Endothelial cell of umbilical vein (primary cell): ENCODE measurements around the gene BCR. TPM values are rescaled to one million over a fixed set of nuclear protein-coding genes. Genes with fewer than 3 reads are reported as not detected.

Experiments used
- BruUV-seq: library from RNA; stranded (reverse); fragments of 400-500 nt; replicated peaks from 2 replicates; lab custom pipeline; 2021; lab: Mats Ljungman, UMichigan
- CTCF ChIA-PET: fragments of 300-600, 350-600 bp; sonication (Branson Sonifier 250); formaldehyde crosslinking; loops from one replicate; lab custom pipeline; 2021; ENCODE audit warnings: antibody characterized with exemption, inconsistent platforms; lab: Charles Lee
- POLR2A ChIA-PET: fragments of 300-600, 350-600 bp; sonication (Branson Sonifier 250); formaldehyde crosslinking; loops from one replicate; lab custom pipeline; 2021; ENCODE audit warnings: antibody characterized with exemption, inconsistent platforms; lab: Charles Lee
- DNase-seq: peaks from one replicate; pipeline ENCODE4 v3.0.0-alpha.2; 2011; ENCODE audit warnings: low read depth, low spot score
- FAIRE-seq: peaks from 2 replicates; lab custom pipeline; 2011; peaks lifted over from hg19 to GRCh38; lab: Jason Lieb, UNC
- H2AFZ ChIP-seq: 2 replicates; pipeline ENCODE4 v1.6.0; 2012; ENCODE audit warnings: low read depth, low read length, control low read depth, inconsistent platforms
- H3K27ac ChIP-seq: 2 replicates; pipeline ENCODE4 v1.5.1; 2011; ENCODE audit warnings: low read depth, mild to moderate bottlenecking, control low read depth, low read length, moderate library complexity; ENCODE audit not compliant: insufficient read depth
- H3K27me3 ChIP-seq, 2 experiments: 2 replicates each; pipeline versions ENCODE4 v1.6.0 to v1.6.1; 2011; ENCODE audit warnings: low read length in 2 of 2, mixed read lengths in 1 of 2; ENCODE audit not compliant: control insufficient read depth in 2 of 2, insufficient read depth in 2 of 2
- H3K36me3 ChIP-seq, 2 experiments: 2 replicates in 1 of 2; 3 replicates in 1 of 2; pipeline ENCODE4 v1.5.1; 2011; ENCODE audit warnings: low read length in 2 of 2, mild to moderate bottlenecking in 1 of 2, moderate library complexity in 1 of 2; ENCODE audit not compliant: control insufficient read depth in 2 of 2, insufficient read depth in 2 of 2; ENCODE audit errors: extremely low read depth in 1 of 2
- H3K4me1 ChIP-seq: 3 replicates; pipeline ENCODE4 v1.5.1; 2011; ENCODE audit warnings: mild to moderate bottlenecking, low read length; ENCODE audit not compliant: control insufficient read depth, insufficient read depth; ENCODE audit errors: extremely low read depth
- H3K4me2 ChIP-seq: 2 replicates; pipeline ENCODE4 v1.6.1; 2011; ENCODE audit warnings: low read length, control low read depth, mixed read lengths; ENCODE audit not compliant: insufficient read depth
- H3K4me3 ChIP-seq, 3 experiments: fragments of 200-600 bp in 1 of 3; sonication (generic), shearing (Covaris generic) in 1 of 3; replicated peaks in 1 of 3; 2 replicates each; pipeline ENCODE4 v1.5.1; 2011 to 2016; ENCODE audit warnings: control low read depth in 3 of 3, low read length in 3 of 3, mild to moderate bottlenecking in 2 of 3, inconsistent platforms in 1 of 3, low read depth in 1 of 3, moderate library complexity in 1 of 3; ENCODE audit not compliant: insufficient read depth in 1 of 3
- H3K79me2 ChIP-seq: 2 replicates; pipeline ENCODE4 v1.6.0; 2012; ENCODE audit warnings: low read length, inconsistent platforms; ENCODE audit not compliant: control insufficient read depth, insufficient read depth
- H3K9ac ChIP-seq: replicated peaks from 2 replicates; pipeline ENCODE3; 2011; ENCODE audit warnings: low read length, control low read depth; ENCODE audit not compliant: insufficient read depth; ENCODE audit errors: extremely low read depth
- H3K9me1 ChIP-seq: replicated peaks from 3 replicates; pipeline ENCODE4 v1.6.0; 2011; ENCODE audit warnings: mild to moderate bottlenecking, low read length; ENCODE audit not compliant: control insufficient read depth, insufficient read depth; ENCODE audit errors: extremely low read depth
- H3K9me3 ChIP-seq: replicated peaks from 2 replicates; pipeline ENCODE4 v1.5.1; 2012; ENCODE audit warnings: low read length, inconsistent platforms; ENCODE audit not compliant: control insufficient read depth, insufficient read depth
- H4K20me1 ChIP-seq: replicated peaks from 2 replicates; pipeline ENCODE3; 2011; ENCODE audit warnings: mild to moderate bottlenecking, low read length; ENCODE audit not compliant: control insufficient read depth, insufficient read depth; ENCODE audit errors: extremely low read depth
- EZH2 ChIP-seq: IDR thresholded peaks from 2 replicates; pipeline ENCODE4 v1.6.1; 2012; ENCODE audit warnings: borderline replicate concordance, low read depth, mild to moderate bottlenecking, moderate library complexity, low read length, inconsistent platforms; ENCODE audit not compliant: severe bottlenecking
- FOS ChIP-seq: IDR thresholded peaks from 2 replicates; pipeline ENCODE4 v1.6.1; 2011; ENCODE audit warnings: mild to moderate bottlenecking, low read length, moderate library complexity, borderline replicate concordance; ENCODE audit not compliant: insufficient read depth
- GATA2 ChIP-seq: IDR thresholded peaks from 2 replicates; pipeline ENCODE4 v1.7.0; 2011; ENCODE audit warnings: low read depth, mild to moderate bottlenecking, moderate library complexity, mixed read lengths, low read length; ENCODE audit not compliant: insufficient read length, insufficient read depth
- JUN ChIP-seq: IDR thresholded peaks from 2 replicates; pipeline ENCODE4 v1.6.1; 2011; ENCODE audit warnings: borderline replicate concordance, low read depth; ENCODE audit not compliant: insufficient read length, insufficient read depth
- MYC ChIP-seq: IDR thresholded peaks from one replicate; pipeline ENCODE4 v1.6.1; 2011; ENCODE audit warnings: mild to moderate bottlenecking, low read depth, low read length
- POLR2A ChIP-seq: IDR thresholded peaks from 2 replicates; pipeline ENCODE4 v1.6.1; 2012; ENCODE audit warnings: low read depth, mild to moderate bottlenecking, control low read depth, low read length
- POLR2AphosphoS5 ChIP-seq: IDR thresholded peaks from 2 replicates; pipeline ENCODE4 v1.6.1; 2012; ENCODE audit warnings: low read depth, mild to moderate bottlenecking, control low read depth, low read length, moderate library complexity; ENCODE audit not compliant: insufficient read depth
- dilution Hi-C: fragments of 300-500 bp; cut with MboI; formaldehyde crosslinking; loops from one replicate; pipeline ENCODE4 v1.15.0; 2019; ENCODE audit warnings: low sequenced_read_pairs; ENCODE audit not compliant: extremely low pct_ligation_motif_present
- intact Hi-C: fragments of 100-400 bp; cut with micrococcal nuclease; formaldehyde crosslinking; loops from one replicate; pipeline ENCODE4 v1.10.0; 2022
- polyA plus RNA-seq, 4 experiments: library from polyadenylated mRNA; depleted of rRNA in 3 of 4; stranded (reverse) in 3 of 4; unstranded in 1 of 4; fragments of >200 nt; gene quantifications; 2 replicates each; pipeline versions ENCODE4 v1.2.1 to v1.2.3, GENCODE V29; 2011 to 2012; ENCODE audit warnings: missing spikeins in 1 of 4
- total RNA-seq: library from RNA; stranded (reverse); gene quantifications from 2 replicates; pipeline ENCODE4 v1.2.3, GENCODE V29; 2021
- TF ChIP-seq, protein P1 (sequence below): IDR thresholded peaks from 2 replicates; pipeline ENCODE4 v1.6.1; 2011; ENCODE audit not compliant: insufficient read depth, insufficient read length
- TF ChIP-seq, protein P2 (sequence below), 2 donors: IDR thresholded peaks; 1 replicate in 1 of 2; 2 replicates in 1 of 2; pipeline ENCODE4 v1.5.1; 2011; ENCODE audit warnings: low read length in 2 of 2, mild to moderate bottlenecking in 2 of 2, moderate library complexity in 2 of 2, control low read depth in 1 of 2, inconsistent platforms in 1 of 2, low read depth in 1 of 2; ENCODE audit not compliant: insufficient read depth in 1 of 2; ENCODE audit errors: extremely low read depth in 1 of 2

The BCR gene
- total and polyA plus RNA-seq, 2 donors (not counting 3 experiments of a cell fraction or from before 2014, with no cell fraction given): 129 to 141 TPM

DNA sequence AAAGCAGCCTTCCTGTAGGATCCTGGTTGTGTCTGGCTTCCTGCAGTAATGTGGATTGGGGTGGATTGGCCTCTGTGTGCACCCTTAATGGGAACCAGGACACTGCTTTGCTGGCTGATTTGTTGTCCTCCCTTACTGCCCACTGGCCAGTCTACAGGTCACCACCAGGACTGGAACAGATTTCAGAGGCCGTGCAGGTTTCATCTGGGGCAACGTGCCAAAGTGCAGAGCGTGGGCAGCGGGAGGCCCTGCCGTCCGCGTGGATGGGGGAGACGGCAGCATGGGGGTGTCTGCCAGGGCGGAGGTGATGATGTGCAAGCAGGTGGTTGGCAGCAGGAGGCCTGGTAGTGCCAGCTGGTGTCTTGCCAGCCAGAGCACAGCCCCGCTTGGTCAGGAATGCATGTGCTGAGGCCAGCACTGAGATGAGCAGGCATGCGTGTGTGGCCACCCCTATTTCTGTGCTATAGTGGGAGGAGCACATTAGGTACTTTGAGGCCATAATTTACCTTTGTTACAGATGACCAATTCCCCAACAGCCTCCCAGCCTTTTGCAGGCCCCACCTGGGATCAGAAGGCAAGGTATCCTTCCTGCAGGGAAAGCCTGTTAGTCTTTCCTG lies 24.3 kb downstream of the BCR start:
- no peak overlapping the region for H2AFZ ChIP-seq
- H3K9me3 ChIP-seq: no peaks in the 10 kb centered on the region
- dilution Hi-C loops (no loop called here), intact Hi-C loops (no loop called here)
- H3K4me2 ChIP-seq: no peak overlapping the region
- peaks cover 97% of the 10 kb centered on the region for H3K79me2 ChIP-seq
- no peak overlapping the region for H3K4me3 ChIP-seq
- H3K9me1 ChIP-seq: no peaks in the 10 kb centered on the region
- peaks cover 9 to 19% of the 10 kb centered on the region in 2 experiments for H3K36me3 ChIP-seq
- peaks cover 12% of the 10 kb centered on the region for H3K4me1 ChIP-seq
- ChIA-PET POLR2A (no interaction called here), CTCF (no interaction called here)
- TF ChIP-seq, protein P1, sequence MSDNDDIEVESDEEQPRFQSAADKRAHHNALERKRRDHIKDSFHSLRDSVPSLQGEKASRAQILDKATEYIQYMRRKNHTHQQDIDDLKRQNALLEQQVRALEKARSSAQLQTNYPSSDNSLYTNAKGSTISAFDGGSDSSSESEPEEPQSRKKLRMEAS: no peak
- TF ChIP-seq GATA2 (no peak), POLR2A (no peak), EZH2 (no peak), MYC (no peak), POLR2AphosphoS5 (no peak), JUN (no peak), FOS (no peak)
- TF ChIP-seq, protein P2, sequence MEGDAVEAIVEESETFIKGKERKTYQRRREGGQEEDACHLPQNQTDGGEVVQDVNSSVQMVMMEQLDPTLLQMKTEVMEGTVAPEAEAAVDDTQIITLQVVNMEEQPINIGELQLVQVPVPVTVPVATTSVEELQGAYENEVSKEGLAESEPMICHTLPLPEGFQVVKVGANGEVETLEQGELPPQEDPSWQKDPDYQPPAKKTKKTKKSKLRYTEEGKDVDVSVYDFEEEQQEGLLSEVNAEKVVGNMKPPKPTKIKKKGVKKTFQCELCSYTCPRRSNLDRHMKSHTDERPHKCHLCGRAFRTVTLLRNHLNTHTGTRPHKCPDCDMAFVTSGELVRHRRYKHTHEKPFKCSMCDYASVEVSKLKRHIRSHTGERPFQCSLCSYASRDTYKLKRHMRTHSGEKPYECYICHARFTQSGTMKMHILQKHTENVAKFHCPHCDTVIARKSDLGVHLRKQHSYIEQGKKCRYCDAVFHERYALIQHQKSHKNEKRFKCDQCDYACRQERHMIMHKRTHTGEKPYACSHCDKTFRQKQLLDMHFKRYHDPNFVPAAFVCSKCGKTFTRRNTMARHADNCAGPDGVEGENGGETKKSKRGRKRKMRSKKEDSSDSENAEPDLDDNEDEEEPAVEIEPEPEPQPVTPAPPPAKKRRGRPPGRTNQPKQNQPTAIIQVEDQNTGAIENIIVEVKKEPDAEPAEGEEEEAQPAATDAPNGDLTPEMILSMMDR (IDR thresholded peaks at IDR 0.05; ENCODE audit: extremely low read depth in 1 of 2, insufficient read depth in 1 of 2, low read depth in 1 of 2, low read length in 2 of 2): no peak
- FAIRE-seq: no peak
- H3K9ac ChIP-seq: no peak overlapping the region
- H3K27me3 ChIP-seq: no peaks in the 10 kb centered on the region
- BruUV-seq: no TSS peak
- H4K20me1 ChIP-seq: peaks cover 3% of the 10 kb centered on the region
- H3K27ac ChIP-seq: no peak overlapping the region
- DNase-seq: no peak
